Measurements from ENCODE around the gene PQBP1. TPM values are rescaled to one million over a fixed set of nuclear protein-coding genes. Genes with fewer than 3 reads are reported as not detected.

Gene PQBP1
- total RNA-seq, 1 experiment from 2014 or later, result 126 TPM

- H3K27ac Mint-ChIP-seq (ENCODE audit: low read depth, unreplicated experiment), result no peak overlapping the region
Measured at GRCh38 chrX:48924270-48924669, 26.5 kb downstream of the PQBP1 start.

GRCh38 chrX:48927123-48927522 lies 29.4 kb downstream of the PQBP1 start:
- ChIA-PET CTCF (interaction anchor here (0.6 to 1.6 kb wide), 2 partner anchors 9 to 19 kb away, joined by 4 to 5 read pairs; no protein-coding TSS in a partner anchor), POLR2A (no interaction called here)
- H3K4me3 Mint-ChIP-seq (ENCODE audit: unreplicated experiment), result no peak overlapping the region
- intact Hi-C loops (cut with micrococcal nuclease), result no loop called here
- H3K4me1 Mint-ChIP-seq (ENCODE audit: insufficient read depth, unreplicated experiment), result no peaks in the 10 kb centered on the region
- no peaks in the 10 kb centered on the region for H3K9me3 Mint-ChIP-seq (ENCODE audit: unreplicated experiment)
- no TSS peak for BruUV-seq (replicated peaks)
- no peak overlapping the region for H3K27ac Mint-ChIP-seq (ENCODE audit: low read depth, unreplicated experiment)
- no peak for DNase-seq (ENCODE audit: unreplicated experiment)
- TF ChIP-seq CTCF (IDR thresholded peaks at IDR 0.05; ENCODE audit: unreplicated experiment), result no peak
- H3K27me3 Mint-ChIP-seq (ENCODE audit: insufficient read depth, unreplicated experiment), result no peaks in the 10 kb centered on the region
- H3K36me3 Mint-ChIP-seq (ENCODE audit: insufficient read depth, unreplicated experiment), result peaks cover 50% of the 10 kb centered on the region

More at GRCh38 chrX:48924270-48924669, 26.5 kb downstream of the PQBP1 start:
- Mint-ChIP-seq H3K9me3 (ENCODE audit: unreplicated experiment) (no peaks in the 10 kb centered on the region), H3K4me3 (ENCODE audit: unreplicated experiment) (no peak overlapping the region), H3K4me1 (ENCODE audit: insufficient read depth, unreplicated experiment) (peaks cover 10% of the 10 kb centered on the region), H3K36me3 (ENCODE audit: insufficient read depth, unreplicated experiment) (peaks cover 33% of the 10 kb centered on the region), H3K27me3 (ENCODE audit: insufficient read depth, unreplicated experiment) (no peaks in the 10 kb centered on the region)
- no TSS peak for BruUV-seq (replicated peaks)
- DNase-seq (ENCODE audit: unreplicated experiment), result no peak
- ChIA-PET POLR2A (no interaction called here), CTCF (interaction anchor here (0.5 to 0.6 kb wide), 3 partner anchors 22 to 914 kb away, joined by 3 read pairs; no protein-coding TSS in a partner anchor)
- intact Hi-C loops (cut with micrococcal nuclease), result no loop called here
- TF ChIP-seq CTCF (IDR thresholded peaks at IDR 0.05; ENCODE audit: unreplicated experiment), result no peak

- no peak overlapping the region for H3K4me3 Mint-ChIP-seq (ENCODE audit: unreplicated experiment)
- TF ChIP-seq CTCF (IDR thresholded peaks at IDR 0.05; ENCODE audit: unreplicated experiment), result no peak
- no peaks in the 10 kb centered on the region for H3K27me3 Mint-ChIP-seq (ENCODE audit: insufficient read depth, unreplicated experiment)
- BruUV-seq (replicated peaks), result no TSS peak
- no peaks in the 10 kb centered on the region for H3K9me3 Mint-ChIP-seq (ENCODE audit: unreplicated experiment)
- no peak overlapping the region for H3K27ac Mint-ChIP-seq (ENCODE audit: low read depth, unreplicated experiment)
- no peak for DNase-seq (ENCODE audit: unreplicated experiment)
- peaks cover 54% of the 10 kb centered on the region for H3K36me3 Mint-ChIP-seq (ENCODE audit: insufficient read depth, unreplicated experiment)
- H3K4me1 Mint-ChIP-seq (ENCODE audit: insufficient read depth, unreplicated experiment), result no peaks in the 10 kb centered on the region
- POLR2A ChIA-PET, result no interaction called here
- CTCF ChIA-PET, result interaction anchor here (1.6 kb wide), 1 partner anchor 18 kb away, joined by 5 read pairs; no protein-coding TSS in a partner anchor
- intact Hi-C loops (cut with micrococcal nuclease), result no loop called here
Measured at GRCh38 chrX:48927736-48928382, 30.1 kb downstream of the PQBP1 start.

- Mint-ChIP-seq H3K36me3 (ENCODE audit: insufficient read depth, unreplicated experiment) (peaks cover 62% of the 10 kb centered on the region), H3K9me3 (ENCODE audit: unreplicated experiment) (no peaks in the 10 kb centered on the region), H3K4me3 (ENCODE audit: unreplicated experiment) (no peak overlapping the region), H3K4me1 (ENCODE audit: insufficient read depth, unreplicated experiment) (no peaks in the 10 kb centered on the region), H3K27ac (ENCODE audit: low read depth, unreplicated experiment) (no peak overlapping the region), H3K27me3 (ENCODE audit: insufficient read depth, unreplicated experiment) (no peaks in the 10 kb centered on the region)
- DNase-seq (ENCODE audit: unreplicated experiment), result no peak
- POLR2A ChIA-PET, result no interaction called here
- intact Hi-C loops (cut with micrococcal nuclease), result no loop called here
- no peak for TF ChIP-seq CTCF (IDR thresholded peaks at IDR 0.05; ENCODE audit: unreplicated experiment)
- no TSS peak for BruUV-seq (replicated peaks)
- CTCF ChIA-PET, result no interaction called here
Measured at GRCh38 chrX:48933757-48934156, 36.0 kb downstream of the PQBP1 start.
